Measurements from ENCODE around the gene OR56B1.

- TF ChIP-seq TAF1 (IDR thresholded peaks at IDR 0.05; ENCODE audit: borderline replicate concordance, low read depth, low read length) (no peak), POLR2A (IDR thresholded peaks at IDR 0.05; ENCODE audit: low read depth, low read length) (no peak)
Measured at GRCh38 chr11:5694642-5695041, 41.6 kb upstream of the OR56B1 start.

Data from GM12892 (cell line).